Neural cell (in vitro differentiated cells): ENCODE results near the gene CLIP1.

ENCODE experiments used
- CTCF ChIP-seq: fragments of 450-650 bp; IDR thresholded peaks from 2 replicates; pipeline ENCODE4 v1.5.1; 2014; ENCODE audit warnings: antibody characterized with exemption, mild to moderate bottlenecking, moderate library complexity; ENCODE audit not compliant: poor library complexity, severe bottlenecking
- EP300 ChIP-seq: fragments of 450-650 bp; conservative IDR thresholded peaks from 2 replicates; pipeline ENCODE4 v1.6.1; 2014; ENCODE audit warnings: antibody characterized with exemption, mild to moderate bottlenecking, moderate library complexity; ENCODE audit not compliant: poor library complexity, severe bottlenecking
- EZH2 ChIP-seq: fragments of 200-600, 300-800 bp; shearing (Covaris generic), sonication (generic); IDR thresholded peaks from 2 replicates; pipeline ENCODE4 v1.6.1; 2014; ENCODE audit warnings: antibody characterized with exemption, low read length, borderline replicate concordance, mild to moderate bottlenecking; ENCODE audit not compliant: insufficient read depth, poor library complexity, severe bottlenecking
- MXI1 ChIP-seq: fragments of 450-650 bp; conservative IDR thresholded peaks from 2 replicates; pipeline ENCODE4 v1.6.1; 2014; ENCODE audit warnings: antibody characterized with exemption, mild to moderate bottlenecking; ENCODE audit not compliant: poor library complexity, severe bottlenecking
- REST ChIP-seq: IDR thresholded peaks from 2 replicates; pipeline ENCODE4 v1.6.1; 2012; ENCODE audit warnings: borderline replicate concordance

GRCh38 chr12:122243965-122244364, 178.5 kb downstream of the CLIP1 start:
- TF ChIP-seq CTCF (no peak), REST (no peak), EZH2 (no peak), MXI1 (no peak), EP300 (no peak)
